Mucosa of descending colon (tissue), 3 donors: ENCODE measurements around the gene CDK5RAP1. TPM values are rescaled to one million over a fixed set of nuclear protein-coding genes. Genes with fewer than 3 reads are reported as not detected.
A peak's percentile ranks its signal among the peaks of the same experiment; 100 is the strongest.

ENCODE experiments used
- ATAC-seq: fragments of 200-7000 bp; cut with Tn5 transposase; one replicate; pipeline ENCODE4 v1.9.1; 2020; ENCODE audit warnings: mild to moderate bottlenecking, moderate library complexity
- DNase-seq, 3 donors: peaks; one replicate each; pipeline ENCODE4 v3.0.0-alpha.2; 2020
- H3K36me3 ChIP-seq: fragments of 200-600 bp; one replicate; pipeline ENCODE4 v1.8.0; 2021; ENCODE audit warnings: low read depth, mild to moderate bottlenecking
- H3K4me1 ChIP-seq: fragments of 200-600 bp; one replicate; pipeline ENCODE4 v1.8.0; 2021; ENCODE audit warnings: low read depth, mild to moderate bottlenecking
- H3K4me3 ChIP-seq: fragments of 200-600 bp; one replicate; pipeline ENCODE4 v1.8.0; 2021; ENCODE audit warnings: mild to moderate bottlenecking
- H3K9me3 ChIP-seq: fragments of 200-600 bp; one replicate; pipeline ENCODE4 v1.8.0; 2021; ENCODE audit warnings: mild to moderate bottlenecking
- CTCF ChIP-seq: fragments of 200-600 bp; IDR thresholded peaks from one replicate; pipeline ENCODE4 v1.8.0; 2022; ENCODE audit warnings: antibody characterized with exemption, mild to moderate bottlenecking
- intact Hi-C, 2 donors: fragments of 100-400 bp; cut with DNase I in 1 of 2; cut with micrococcal nuclease in 1 of 2; formaldehyde crosslinking; loops; one replicate each; pipeline versions ENCODE4 v1.11.0 to v1.11.1; 2022; cut with DNase I, micrococcal nuclease
- total RNA-seq, 3 donors: library from RNA; stranded (reverse); fragmentation: NEBNext Ultra II Directional in 2 of 3; extraction: Animal tissue kit (Norgen Biotek cat#: 25700) in 2 of 3; gene quantifications; one replicate each; pipeline versions ENCODE4 v1.2.1 to v1.2.4, GENCODE V29; 2021 to 2023
- donor health status: DM: no; HTN: no; CAD: no; lungs with moderate emphysema.
- donor health status: DM: no; HTN: no; CAD: no.
- donor health status: DM: no; HTN: yes; CAD: no.

The CDK5RAP1 gene
- total RNA-seq, 3 donors from 2014 or later, result 20.4 to 24.5 (median 23.7) TPM

GRCh38 chr20:33407796-33408195, 6.5 kb upstream of the CDK5RAP1 start:
- Histone ChIP-seq H3K36me3 (no peaks in the 10 kb centered on the region), H3K4me3 (no peak overlapping the region), H3K4me1 (no peaks in the 10 kb centered on the region), H3K9me3 (no peaks in the 10 kb centered on the region)
- no peak for TF ChIP-seq CTCF
- ATAC-seq (no peak), DNase-seq (no peak)
- intact Hi-C loops, result no loop called here

GRCh38 chr20:33407251-33407650, 5.9 kb upstream of the CDK5RAP1 start:
- TF ChIP-seq CTCF, result no peak
- Histone ChIP-seq H3K4me1 (no peaks in the 10 kb centered on the region), H3K36me3 (no peaks in the 10 kb centered on the region), H3K4me3 (no peak overlapping the region), H3K9me3 (no peaks in the 10 kb centered on the region)
- ATAC-seq (no peak), DNase-seq (no peak)
- intact Hi-C loops, result no loop called here

- no peak overlapping the region for H3K4me3 ChIP-seq
- H3K4me1 ChIP-seq, result peaks cover 12% of the 10 kb centered on the region
- ATAC-seq, result no peak
- intact Hi-C loops, result no loop called here
- no peak for TF ChIP-seq CTCF
- no peaks in the 10 kb centered on the region for H3K36me3 ChIP-seq
- no peaks in the 10 kb centered on the region for H3K9me3 ChIP-seq
- DNase-seq, result no peak
Measured at GRCh38 chr20:33404281-33404680, 3.0 kb upstream of the CDK5RAP1 start.

GRCh38 chr20:33401921-33402369, 626 bp upstream of the CDK5RAP1 start:
- ATAC-seq (peak; percentile 34), DNase-seq (peak in 2 of 3 donors; percentile 6 to 48)
- peaks cover 14% of the 10 kb centered on the region for H3K4me1 ChIP-seq
- H3K36me3 ChIP-seq, result no peaks in the 10 kb centered on the region
- no peak overlapping the region for H3K4me3 ChIP-seq
- intact Hi-C loops, result no loop called here
- H3K9me3 ChIP-seq, result no peaks in the 10 kb centered on the region
- no peak for TF ChIP-seq CTCF

- no peak for TF ChIP-seq CTCF
- ATAC-seq, result peak; percentile 72
- Histone ChIP-seq H3K4me1 (peaks cover 14% of the 10 kb centered on the region), H3K36me3 (no peaks in the 10 kb centered on the region), H3K4me3 (peak overlapping the region; percentile 98), H3K9me3 (no peaks in the 10 kb centered on the region)
- intact Hi-C loops, result no loop called here
- no peak for DNase-seq
Measured at GRCh38 chr20:33400812-33401183, 521 bp downstream of the CDK5RAP1 start.

- Histone ChIP-seq H3K36me3 (no peaks in the 10 kb centered on the region), H3K4me1 (peaks cover 14% of the 10 kb centered on the region), H3K4me3 (no peak overlapping the region), H3K9me3 (no peaks in the 10 kb centered on the region)
- ATAC-seq, result no peak
- intact Hi-C loops, result no loop called here
- DNase-seq, result peak in 1 of 3 donors; percentile 25
- no peak for TF ChIP-seq CTCF
Measured at GRCh38 chr20:33399924-33400323, 1.4 kb downstream of the CDK5RAP1 start.
